GM19328 (cell line): Measurements from ENCODE around the gene LHFPL2.

Experiments
- ATAC-seq: cut with Tn5 transposase; IDR thresholded peaks from one replicate; pipeline ENCODE4 v1.9.1; 2021; ENCODE audit warnings: mild to moderate bottlenecking, moderate library complexity; ENCODE audit not compliant: unreplicated experiment

The LHFPL2 gene

GRCh38 chr5:78598973-78599372 is 49.6 kb downstream of the LHFPL2 start:
- ATAC-seq = no peak

- no peak for ATAC-seq
These were observed 50.6 kb downstream of the LHFPL2 start for GRCh38 chr5:78597974-78598371.

GRCh38 chr5:78597068-78597973 is 51.3 kb downstream of the LHFPL2 start:
- no peak for ATAC-seq

- no peak for ATAC-seq
These were observed 53.1 kb downstream of the LHFPL2 start for GRCh38 chr5:78595458-78595921.

- ATAC-seq = no peak
These were observed 53.7 kb downstream of the LHFPL2 start for GRCh38 chr5:78594610-78595457.

GRCh38 chr5:78594021-78594420 is 54.6 kb downstream of the LHFPL2 start:
- no peak for ATAC-seq

- ATAC-seq = no peak
These were observed 55.1 kb downstream of the LHFPL2 start for GRCh38 chr5:78593465-78593864.

GRCh38 chr5:78592735-78593386 is 55.7 kb downstream of the LHFPL2 start:
- no peak for ATAC-seq

- ATAC-seq = no peak
These were observed 56.4 kb downstream of the LHFPL2 start for GRCh38 chr5:78591972-78592700.

GRCh38 chr5:78591138-78591612 is 57.4 kb downstream of the LHFPL2 start:
- ATAC-seq = no peak

GRCh38 chr5:78589923-78590322 is 58.6 kb downstream of the LHFPL2 start:
- ATAC-seq = no peak

- ATAC-seq = no peak
These were observed 60.1 kb downstream of the LHFPL2 start for GRCh38 chr5:78588507-78588906.

- no peak for ATAC-seq
These were observed 60.7 kb downstream of the LHFPL2 start for GRCh38 chr5:78587775-78588291.

- ATAC-seq = no peak
These were observed 61.3 kb downstream of the LHFPL2 start for GRCh38 chr5:78587081-78587774.

- ATAC-seq = no peak
These were observed 62.3 kb downstream of the LHFPL2 start for GRCh38 chr5:78586251-78586650.

GRCh38 chr5:78578015-78578414 is 70.6 kb downstream of the LHFPL2 start:
- no peak for ATAC-seq

GRCh38 chr5:78577071-78577807 is 71.3 kb downstream of the LHFPL2 start:
- ATAC-seq = no peak

- no peak for ATAC-seq
These were observed 72.2 kb downstream of the LHFPL2 start for GRCh38 chr5:78576376-78576775.

GRCh38 chr5:78574731-78575161 is 73.8 kb downstream of the LHFPL2 start:
- ATAC-seq = no peak
